Retinal pigment epithelial cell (primary cell): Measurements from ENCODE around the gene NPRL2.
"Not testable (repeated sequence)": the region's sequence is repeated elsewhere in the genome, so short reads cannot be mapped to it uniquely, and the experiment has no call there.

Experiments used
- DNase-seq: peaks from one replicate; pipeline ENCODE4 v3.0.0-alpha.2; 2010; ENCODE audit warnings: low read depth
- H3K4me3 ChIP-seq: 2 replicates; pipeline ENCODE4 v1.5.1; 2011; ENCODE audit warnings: mild to moderate bottlenecking, low read length, control low read depth, moderate library complexity
- CTCF ChIP-seq: conservative IDR thresholded peaks from 2 replicates; pipeline ENCODE4 v1.5.1; 2011; ENCODE audit warnings: low read depth, low read length, control low read depth, inconsistent platforms

NPRL2 gene

GRCh38 chr3:50318615-50319014, 32.0 kb downstream of the NPRL2 start:
- H3K4me3 ChIP-seq: no peak overlapping the region
- no peak for DNase-seq
- TF ChIP-seq CTCF: no peak

GRCh38 chr3:50318163-50318562, 32.4 kb downstream of the NPRL2 start:
- no peak for DNase-seq
- H3K4me3 ChIP-seq: no peak overlapping the region

GRCh38 chr3:50317300-50317699, 33.3 kb downstream of the NPRL2 start:
- DNase-seq: no peak
- TF ChIP-seq CTCF: no peak
- H3K4me3 ChIP-seq: no peak overlapping the region

More at GRCh38 chr3:50318163-50318562, 32.4 kb downstream of the NPRL2 start:
- TF ChIP-seq CTCF: no peak

- no peak for DNase-seq
- no peak overlapping the region for H3K4me3 ChIP-seq
- no peak for TF ChIP-seq CTCF
These were observed 33.8 kb downstream of the NPRL2 start for GRCh38 chr3:50316657-50317242.

- no peak for DNase-seq
- no peak for TF ChIP-seq CTCF
- H3K4me3 ChIP-seq: no peak overlapping the region
These were observed 35.8 kb downstream of the NPRL2 start for GRCh38 chr3:50314816-50315215.

- TF ChIP-seq CTCF: no peak
- H3K4me3 ChIP-seq: no peak overlapping the region
- DNase-seq: no peak
These were observed 36.2 kb downstream of the NPRL2 start for GRCh38 chr3:50314342-50314741.

- H3K4me3 ChIP-seq, DNase-seq: not testable (repeated sequence)
These were observed 38.5 kb downstream of the NPRL2 start for GRCh38 chr3:50312041-50312440.

- DNase-seq: no peak
- TF ChIP-seq CTCF: no peak
- H3K4me3 ChIP-seq: no peak overlapping the region
These were observed 46.0 kb downstream of the NPRL2 start for GRCh38 chr3:50304601-50305000.
